Adrenal gland (tissue), 12 donors: ENCODE measurements around the gene STIP1. TPM values are rescaled to one million over a fixed set of nuclear protein-coding genes. Genes with fewer than 3 reads are reported as not detected.

Experiments
- DNase-seq, 7 donors: peaks; one replicate each; pipeline ENCODE4 v3.0.0-alpha.2; 2019 to 2020
- H3K27ac ChIP-seq, 5 donors: fragments of 200-600 bp; sonication (generic) in 4 of 5; 1 replicate in 3 of 5; 2 replicates in 2 of 5; pipeline versions ENCODE4 v1.5.1 to v1.8.0; 2016 to 2020; ENCODE audit warnings: mild to moderate bottlenecking in 1 of 5
- H3K27me3 ChIP-seq: fragments of 200-600 bp; 2 replicates; pipeline ENCODE4 v1.8.0; 2021
- H3K36me3 ChIP-seq, 2 donors: fragments of 200-600 bp; replicated peaks in 1 of 2; 1 replicate in 1 of 2; 2 replicates in 1 of 2; pipeline versions ENCODE4 v1.5.1 to v1.8.0; 2018 to 2022
- H3K4me1 ChIP-seq, 2 donors: fragments of 200-600 bp; replicated peaks in 1 of 2; 1 replicate in 1 of 2; 2 replicates in 1 of 2; pipeline versions ENCODE4 v1.5.1 to v1.8.0; 2018 to 2021
- H3K4me3 ChIP-seq, 4 donors: fragments of 200-600 bp; sonication (generic) in 3 of 4; one replicate each; pipeline ENCODE4 v1.5.1; 2016 to 2018
- H3K9me3 ChIP-seq, 3 donors: fragments of 200-600 bp; sonication (generic) in 1 of 3; replicated peaks in 1 of 3; 1 replicate in 2 of 3; 2 replicates in 1 of 3; pipeline versions ENCODE4 v1.5.1 to v1.8.0; 2016 to 2021
- CTCF ChIP-seq, 6 experiments: fragments of 450-650 bp in 4 of 6; fragments of 200-600 bp in 2 of 6; sonication (generic) in 1 of 6; IDR thresholded peaks; 1 replicate in 5 of 6; 2 replicates in 1 of 6; pipeline versions ENCODE4 v1.5.1 to v1.8.0; 2016 to 2021; ENCODE audit warnings: antibody characterized with exemption in 6 of 6, mild to moderate bottlenecking in 2 of 6, moderate library complexity in 1 of 6
- POLR2A ChIP-seq, 2 donors: fragments of 450-650 bp; IDR thresholded peaks; one replicate each; pipeline ENCODE4 v1.6.1; 2017; ENCODE audit warnings: antibody characterized with exemption in 2 of 2, mild to moderate bottlenecking in 2 of 2, moderate library complexity in 1 of 2
- WGBS, 4 donors: extraction: QIAGEN DNeasy Blood & Tissue Kit in 2 of 4; methylation state at CpG; one replicate each; pipeline versions ENCODE4 v1.1.5 to v1.1.7; 2013 to 2017; 5-methylcytosine and 5-hydroxymethylcytosine counted together
- intact Hi-C, 2 donors: fragments of 100-400 bp; cut with DNase I; formaldehyde crosslinking; loops; one replicate each; pipeline versions ENCODE4 v1.14.1 to v1.15.0; 2022 to 2023
- polyA plus RNA-seq, 3 donors: library from polyadenylated mRNA; stranded (reverse); fragments of 200-250 nt in 2 of 3; fragments of 350-450 nt in 1 of 3; fragmentation: Illumina TruSeq in 1 of 3; extraction: RNeasy Lipid Tissue Mini Kit (QIAGEN cat#74804) in 1 of 3; gene quantifications; one replicate each; pipeline ENCODE4 v1.2.3, GENCODE V29; 2013 to 2014
- total RNA-seq, 9 donors: library from RNA; depleted of rRNA in 4 of 9; stranded (reverse); fragments of >200 nt in 4 of 9; fragments of 120-200 nt in 1 of 9; fragmentation: NEBNext Ultra II Directional in 1 of 9; extraction: Animal tissue kit (Norgen Biotek cat#: 25700) in 1 of 9; gene quantifications; one replicate each; pipeline versions ENCODE4 v1.1.0 to v1.2.4, GENCODE V29; 2013 to 2023
- donor health status: healthy with polysubstance abuse.
- donor health status: Bipolar disorder and iron deficiency.
- donor health status: DM: yes; HTN: yes; CAD: no.
- donor health status: DM: no; HTN: no; CAD: no.
- donor health status: DM: no; HTN: no; CAD: no.
- donor health status: DM: yes; HTN: yes; CAD: no.

The STIP1 gene
- total and polyA plus RNA-seq, 12 donors = 82.1 to 523 (median 183) TPM

GRCh38 chr11:64148917-64149617, 36.9 kb upstream of the STIP1 start:
- TF ChIP-seq POLR2A (IDR thresholded peaks at IDR 0.05) = no peak
- peak in 2 of 6 experiments; percentile 17 to 40 for TF ChIP-seq CTCF (IDR thresholded peaks at IDR 0.05)
- Histone ChIP-seq H3K27me3 (no peaks in the 10 kb centered on the region), H3K27ac (no peak overlapping the region), H3K4me3 (no peak overlapping the region), H3K36me3 (no peaks in the 10 kb centered on the region), H3K4me1 (peaks cover 7 to 21% of the 10 kb centered on the region in 2 donors), H3K9me3 (no peaks in the 10 kb centered on the region)
- no peak for DNase-seq
- 70 to 82% (median 78%) methylated on average over 17 to 25 of the region's 25 CpGs for WGBS, 4 donors
- intact Hi-C loops = loop anchor here (2.0 to 10.0 kb wide), 2 partner anchors 148 to 314 kb away; partner anchors contain the start of gene MARK2 (in 1 of the 2)

- Histone ChIP-seq H3K9me3 (no peaks in the 10 kb centered on the region), H3K27me3 (no peaks in the 10 kb centered on the region), H3K27ac (no peak overlapping the region), H3K36me3 (no peaks in the 10 kb centered on the region), H3K4me1 (peaks cover 7 to 21% of the 10 kb centered on the region in 2 donors), H3K4me3 (no peak overlapping the region)
- 90 to 100% (median 93%) methylated on average over 4 to 15 of the region's 15 CpGs for WGBS, 4 donors
- TF ChIP-seq POLR2A (IDR thresholded peaks at IDR 0.05) = no peak
- TF ChIP-seq CTCF (IDR thresholded peaks at IDR 0.05) = no peak
- no peak for DNase-seq
- intact Hi-C loops = no loop called here
These were observed 35.9 kb upstream of the STIP1 start for GRCh38 chr11:64150051-64150450.

GRCh38 chr11:64150481-64151239, 35.3 kb upstream of the STIP1 start:
- intact Hi-C loops = no loop called here
- Histone ChIP-seq H3K4me1 (peaks cover 7 to 21% of the 10 kb centered on the region in 2 donors), H3K27me3 (no peaks in the 10 kb centered on the region), H3K36me3 (no peaks in the 10 kb centered on the region), H3K4me3 (no peak overlapping the region), H3K27ac (peak overlapping the region in 1 of 5 donors; percentile 13), H3K9me3 (no peaks in the 10 kb centered on the region)
- 59 to 77% (median 62%) methylated on average over 6 to 24 of the region's 24 CpGs for WGBS, 4 donors
- DNase-seq = peak; percentile 45 to 80 (median 75)
- TF ChIP-seq CTCF (IDR thresholded peaks at IDR 0.05) (no peak), POLR2A (IDR thresholded peaks at IDR 0.05) (no peak)

- Histone ChIP-seq H3K9me3 (no peaks in the 10 kb centered on the region), H3K27me3 (no peaks in the 10 kb centered on the region), H3K4me3 (no peak overlapping the region), H3K27ac (no peak overlapping the region), H3K4me1 (peaks cover 7 to 21% of the 10 kb centered on the region in 2 donors), H3K36me3 (no peaks in the 10 kb centered on the region)
- intact Hi-C loops = no loop called here
- 83 to 97% (median 92%) methylated on average over 5 to 8 of the region's 8 CpGs for WGBS, 4 donors
- no peak for DNase-seq
- TF ChIP-seq CTCF (IDR thresholded peaks at IDR 0.05) = no peak
- TF ChIP-seq POLR2A (IDR thresholded peaks at IDR 0.05) = no peak
These were observed 34.6 kb upstream of the STIP1 start for GRCh38 chr11:64151337-64151736.
